ENCODE results near the gene FGF3.
"Not testable (repeated sequence)": the region's sequence is repeated elsewhere in the genome, so short reads cannot be mapped to it uniquely, and the experiment has no call there.

Gene FGF3

GRCh38 chr11:69765498-69765995 is 53.7 kb downstream of the FGF3 start:
- TF ChIP-seq, protein P1, sequence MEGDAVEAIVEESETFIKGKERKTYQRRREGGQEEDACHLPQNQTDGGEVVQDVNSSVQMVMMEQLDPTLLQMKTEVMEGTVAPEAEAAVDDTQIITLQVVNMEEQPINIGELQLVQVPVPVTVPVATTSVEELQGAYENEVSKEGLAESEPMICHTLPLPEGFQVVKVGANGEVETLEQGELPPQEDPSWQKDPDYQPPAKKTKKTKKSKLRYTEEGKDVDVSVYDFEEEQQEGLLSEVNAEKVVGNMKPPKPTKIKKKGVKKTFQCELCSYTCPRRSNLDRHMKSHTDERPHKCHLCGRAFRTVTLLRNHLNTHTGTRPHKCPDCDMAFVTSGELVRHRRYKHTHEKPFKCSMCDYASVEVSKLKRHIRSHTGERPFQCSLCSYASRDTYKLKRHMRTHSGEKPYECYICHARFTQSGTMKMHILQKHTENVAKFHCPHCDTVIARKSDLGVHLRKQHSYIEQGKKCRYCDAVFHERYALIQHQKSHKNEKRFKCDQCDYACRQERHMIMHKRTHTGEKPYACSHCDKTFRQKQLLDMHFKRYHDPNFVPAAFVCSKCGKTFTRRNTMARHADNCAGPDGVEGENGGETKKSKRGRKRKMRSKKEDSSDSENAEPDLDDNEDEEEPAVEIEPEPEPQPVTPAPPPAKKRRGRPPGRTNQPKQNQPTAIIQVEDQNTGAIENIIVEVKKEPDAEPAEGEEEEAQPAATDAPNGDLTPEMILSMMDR (IDR thresholded peaks at IDR 0.05; ENCODE audit: low read depth, low read length, missing control alignments) = no peak
- in situ Hi-C loops (cut with HindIII; ENCODE audit: low sequenced_read_pairs) = no loop called here
- DNase-seq (ENCODE audit: low read depth) = no peak

DNA sequence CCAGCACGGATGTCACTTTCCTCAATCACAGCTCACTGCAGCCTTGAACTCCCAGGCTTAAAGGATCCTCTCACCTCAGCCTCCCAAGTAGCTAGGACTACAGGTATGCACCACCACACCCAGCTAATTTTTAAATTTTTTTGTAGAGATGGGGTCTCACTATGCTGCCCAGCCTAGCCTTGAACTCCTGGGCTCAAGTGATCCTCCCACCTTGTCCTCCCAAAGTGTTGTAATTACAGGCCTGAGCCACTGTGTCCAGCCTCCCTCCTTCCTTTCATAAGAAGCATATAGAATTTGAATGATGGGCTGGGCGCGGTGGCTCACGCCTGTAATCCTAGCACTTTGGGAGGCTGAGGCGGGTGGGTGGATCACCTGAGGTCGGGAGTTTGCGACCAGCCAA is 54.3 kb downstream of the FGF3 start:
- in situ Hi-C loops (cut with HindIII; ENCODE audit: low sequenced_read_pairs) = not testable (repeated sequence)

More at GRCh38 chr11:69765498-69765995, 53.7 kb downstream of the FGF3 start:
- no peak overlapping the region for H3K4me3 ChIP-seq (ENCODE audit: low read depth, low read length)

GRCh38 chr11:69760319-69760718 is 58.9 kb downstream of the FGF3 start:
- in situ Hi-C loops (cut with HindIII; ENCODE audit: low sequenced_read_pairs) = no loop called here
- TF ChIP-seq, protein P1 (IDR thresholded peaks at IDR 0.05; ENCODE audit: low read depth, low read length, missing control alignments) = no peak
- no peak for DNase-seq (ENCODE audit: low read depth)
- H3K4me3 ChIP-seq (ENCODE audit: low read depth, low read length) = no peak overlapping the region

More for the DNA sequence above, 54.3 kb downstream of the FGF3 start:
- H3K4me3 ChIP-seq (ENCODE audit: low read depth, low read length); DNase-seq (ENCODE audit: low read depth): not testable (repeated sequence)

All from astrocyte of the cerebellum (primary cell).